HG03097 (cell line): ENCODE data around the gene FXYD6.
"Not testable (repeated sequence)": the region's sequence is repeated elsewhere in the genome, so short reads cannot be mapped to it uniquely, and the experiment has no call there.

Experiments used
- ATAC-seq: cut with Tn5 transposase; IDR thresholded peaks from one replicate; pipeline ENCODE4 v1.9.1; 2021; ENCODE audit not compliant: unreplicated experiment, low FRiP score

The FXYD6 gene

GRCh38 chr11:117871784-117872183 lies 4.7 kb downstream of the FXYD6 start:
- no peak for ATAC-seq

- ATAC-seq: no peak
Measured at GRCh38 chr11:117871160-117871559, 5.3 kb downstream of the FXYD6 start.

DNA sequence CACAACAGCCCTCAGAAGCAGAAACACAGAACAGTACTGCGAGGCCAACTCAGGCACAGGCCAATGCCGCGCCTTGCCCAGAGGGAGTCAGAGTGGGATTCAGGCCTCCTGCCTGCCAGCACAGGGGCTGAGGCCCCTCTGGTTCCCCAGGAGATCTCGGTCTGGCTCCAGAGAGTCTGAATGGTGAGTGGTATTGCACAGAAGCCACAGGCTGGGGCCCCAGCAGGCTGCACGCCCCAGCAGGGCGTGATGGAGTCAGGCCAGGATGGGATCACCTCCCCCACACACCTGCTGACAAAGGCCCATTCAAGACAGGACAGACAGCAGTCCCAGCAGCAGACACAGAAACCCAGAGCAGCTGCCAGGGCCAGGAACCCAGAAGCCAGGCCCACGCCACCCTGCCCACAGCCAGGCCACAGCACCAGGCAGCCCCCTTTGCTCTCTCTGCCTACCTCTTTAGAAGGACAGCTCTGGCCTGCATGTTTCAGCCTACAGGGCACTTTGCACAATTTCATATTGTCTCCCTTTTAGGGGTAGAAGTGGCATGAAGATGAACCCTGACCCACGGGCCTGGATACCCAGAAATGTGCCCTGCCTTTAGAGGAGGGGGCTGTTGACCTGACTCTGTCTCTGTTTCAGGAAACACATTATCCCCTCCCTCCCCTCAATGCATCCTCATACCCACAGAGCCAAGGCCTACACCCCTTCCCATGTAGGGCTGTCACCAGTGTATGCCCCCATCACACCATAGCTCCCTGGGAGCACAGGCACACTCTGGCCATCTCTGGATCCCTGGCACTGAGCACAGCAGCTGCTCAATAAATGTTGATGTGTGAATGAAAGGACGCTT lies 6.1 kb downstream of the FXYD6 start:
- no peak for ATAC-seq

DNA sequence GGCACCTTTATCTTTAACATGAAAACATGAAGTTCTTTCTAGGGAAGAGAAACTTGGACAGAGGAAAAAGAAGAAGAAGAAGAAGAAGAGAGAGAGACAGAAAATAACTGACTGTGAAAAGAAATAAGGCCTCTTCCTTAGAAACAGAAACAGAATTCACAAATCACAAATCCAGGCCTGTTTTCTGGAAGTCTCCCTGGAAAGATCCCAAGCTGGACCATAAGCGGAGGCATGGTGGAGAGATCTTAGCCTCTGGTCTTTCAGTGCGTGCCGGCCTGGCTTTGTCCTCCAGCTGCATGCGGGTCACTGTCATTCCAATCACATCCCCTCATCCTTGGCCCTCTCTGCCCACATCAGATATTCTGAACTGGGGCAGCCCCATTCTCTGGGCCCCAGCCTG lies 6.9 kb downstream of the FXYD6 start:
- no peak for ATAC-seq

DNA sequence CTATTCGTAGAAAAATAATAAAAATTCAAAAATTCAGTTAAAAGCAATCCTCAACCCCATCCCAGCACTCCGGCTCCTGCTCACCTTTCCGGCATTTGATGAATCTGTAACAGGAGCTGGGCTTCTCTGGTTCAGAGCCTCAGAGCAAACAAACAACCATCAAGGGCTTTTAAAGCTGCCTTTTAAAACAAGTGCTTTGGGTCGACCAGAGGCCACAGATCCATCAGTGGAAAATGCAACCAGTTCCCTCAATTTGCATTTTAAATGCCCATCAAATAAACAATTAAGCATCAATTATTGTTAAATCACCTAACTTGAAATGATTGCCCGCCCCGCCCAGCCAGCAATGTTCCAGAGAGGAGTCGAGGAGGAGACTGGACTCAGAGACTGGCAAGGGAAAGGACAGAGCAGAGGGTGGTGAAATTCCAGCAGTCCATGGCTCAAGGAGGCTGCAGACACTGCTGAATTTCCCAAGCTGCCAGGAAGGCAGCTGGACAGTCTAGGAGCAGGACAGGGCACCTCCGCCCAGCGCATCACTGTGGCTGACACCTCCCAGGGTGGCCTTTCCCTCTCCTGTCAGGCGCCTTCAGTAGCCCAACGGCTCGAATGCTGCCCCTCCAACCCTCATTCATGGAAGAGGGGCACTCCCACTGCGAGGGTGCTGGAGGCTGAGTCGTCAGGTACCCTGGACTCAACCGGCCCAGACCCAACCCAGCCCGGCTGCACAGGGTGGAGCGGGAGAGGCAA lies 7.5 kb downstream of the FXYD6 start:
- no peak for ATAC-seq

DNA sequence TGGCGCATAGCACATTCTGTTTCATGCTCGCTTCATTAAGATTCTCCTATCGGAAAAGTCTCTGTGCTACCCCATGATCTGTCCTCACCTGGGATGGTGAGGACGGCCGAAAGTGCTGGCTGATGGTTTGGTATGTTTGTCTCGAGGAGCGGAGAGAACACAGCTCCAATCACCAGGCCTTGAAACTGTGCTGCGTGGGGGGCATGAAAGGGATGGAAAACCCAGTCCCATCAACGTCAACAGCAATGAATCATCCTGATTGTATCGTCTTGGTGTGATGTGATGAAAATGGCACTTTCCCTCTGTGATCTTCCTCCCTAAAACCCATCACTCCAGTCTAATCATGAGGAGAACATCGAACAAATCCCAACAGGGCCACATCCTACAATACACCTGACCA lies 8.4 kb downstream of the FXYD6 start:
- ATAC-seq: no peak

DNA sequence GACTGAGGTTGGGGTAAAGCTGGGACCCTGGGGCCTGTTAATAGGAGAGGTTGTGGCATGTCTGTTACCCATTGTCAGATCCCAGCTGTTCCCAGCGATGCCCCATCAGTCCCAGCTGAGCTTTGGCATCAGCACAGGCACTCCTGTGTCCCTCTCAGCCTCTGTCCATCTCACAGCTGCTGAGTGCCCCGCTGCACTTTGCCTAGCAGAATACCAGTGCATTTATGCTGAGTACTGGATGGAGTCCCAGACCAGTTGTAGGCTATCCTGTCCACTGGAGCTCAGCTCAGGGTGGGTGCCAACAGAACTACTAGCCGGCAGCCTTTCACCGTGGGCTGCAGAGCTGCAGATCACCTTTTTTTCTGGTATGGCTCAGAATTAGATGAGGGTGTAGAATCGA lies 9.9 kb downstream of the FXYD6 start:
- no peak for ATAC-seq

DNA sequence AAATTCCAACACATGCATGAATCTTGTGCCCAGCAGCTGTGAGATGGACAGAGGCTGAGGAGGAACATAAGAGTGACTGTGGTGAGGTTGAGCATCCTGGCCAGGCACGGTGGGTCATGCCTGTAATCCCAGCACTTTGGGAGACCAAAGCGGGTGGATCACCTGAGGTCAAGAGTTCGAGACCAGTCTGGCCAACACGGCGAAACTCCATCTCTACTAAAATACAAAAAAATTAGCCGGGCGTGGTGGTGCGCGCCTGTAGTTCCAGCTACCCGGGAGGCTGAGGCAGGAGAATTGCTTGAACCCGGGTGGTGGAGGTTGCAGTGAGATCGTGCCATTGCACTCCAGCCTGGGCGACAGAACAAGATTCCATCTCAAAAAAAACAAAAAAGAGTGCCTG lies 10.9 kb downstream of the FXYD6 start:
- ATAC-seq: not testable (repeated sequence)

DNA sequence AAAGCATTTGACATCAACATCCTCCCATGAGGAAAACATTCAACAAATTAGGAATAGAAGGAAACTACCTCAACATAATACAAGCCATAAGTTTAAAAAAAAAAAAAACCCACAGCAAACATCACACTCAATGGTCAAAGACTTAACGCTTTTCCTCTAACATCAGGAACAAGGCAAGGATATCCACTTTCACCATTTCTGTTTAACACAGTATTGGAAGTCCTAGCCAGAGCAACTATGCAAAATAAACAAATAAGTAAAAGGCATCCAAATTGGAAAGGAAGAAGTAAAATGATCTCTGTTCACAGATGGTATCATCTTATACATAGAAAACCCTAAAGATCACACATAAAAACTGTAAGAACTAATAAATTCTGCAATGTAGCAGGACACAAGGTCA lies 13.1 kb downstream of the FXYD6 start:
- ATAC-seq: no peak

DNA sequence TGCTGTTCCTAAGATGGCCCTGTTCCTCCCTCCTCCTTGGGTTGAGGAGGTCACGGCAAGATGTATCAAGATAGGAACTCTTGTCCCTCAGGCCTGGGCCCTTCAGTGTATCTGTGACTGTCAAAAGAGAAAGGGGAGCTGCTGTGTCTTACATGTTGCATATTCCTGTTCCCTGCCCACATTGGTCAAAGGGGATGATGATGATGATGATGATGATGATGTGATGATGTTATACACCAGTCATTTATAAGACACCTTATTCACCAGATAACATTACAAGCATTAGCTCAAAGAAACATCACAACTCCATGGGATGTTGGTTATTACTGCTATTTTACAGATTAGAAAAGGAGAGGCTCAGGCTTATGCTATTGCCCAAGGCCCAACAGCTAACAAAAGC lies 13.7 kb downstream of the FXYD6 start:
- no peak for ATAC-seq

GRCh38 chr11:117862019-117862725 lies 14.3 kb downstream of the FXYD6 start:
- no peak for ATAC-seq

- ATAC-seq: no peak
Measured at GRCh38 chr11:117861151-117862018, 15.1 kb downstream of the FXYD6 start.

DNA sequence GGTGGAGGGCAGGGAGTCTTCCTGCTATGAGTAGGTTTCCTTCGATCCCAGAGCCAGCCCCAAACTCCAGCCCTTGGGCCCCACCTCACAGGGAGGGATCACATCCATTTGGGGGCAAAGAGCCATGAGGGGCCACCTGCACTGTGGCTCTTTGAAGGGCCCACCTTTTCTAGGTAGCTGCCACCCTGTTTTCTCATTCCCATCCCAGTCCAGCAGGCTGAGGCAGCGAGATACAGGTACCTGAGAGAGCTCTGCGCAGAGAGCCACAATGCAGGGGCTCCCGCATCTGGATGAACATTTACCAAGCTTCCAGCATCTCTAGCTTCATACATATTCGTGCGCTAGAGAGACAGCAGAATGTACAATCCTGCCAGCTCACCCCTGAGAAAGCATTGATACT lies 16.3 kb downstream of the FXYD6 start:
- no peak for ATAC-seq

- no peak for ATAC-seq
Measured at GRCh38 chr11:117859488-117860112, 16.9 kb downstream of the FXYD6 start.

GRCh38 chr11:117859061-117859460 lies 17.4 kb downstream of the FXYD6 start:
- ATAC-seq: no peak

DNA sequence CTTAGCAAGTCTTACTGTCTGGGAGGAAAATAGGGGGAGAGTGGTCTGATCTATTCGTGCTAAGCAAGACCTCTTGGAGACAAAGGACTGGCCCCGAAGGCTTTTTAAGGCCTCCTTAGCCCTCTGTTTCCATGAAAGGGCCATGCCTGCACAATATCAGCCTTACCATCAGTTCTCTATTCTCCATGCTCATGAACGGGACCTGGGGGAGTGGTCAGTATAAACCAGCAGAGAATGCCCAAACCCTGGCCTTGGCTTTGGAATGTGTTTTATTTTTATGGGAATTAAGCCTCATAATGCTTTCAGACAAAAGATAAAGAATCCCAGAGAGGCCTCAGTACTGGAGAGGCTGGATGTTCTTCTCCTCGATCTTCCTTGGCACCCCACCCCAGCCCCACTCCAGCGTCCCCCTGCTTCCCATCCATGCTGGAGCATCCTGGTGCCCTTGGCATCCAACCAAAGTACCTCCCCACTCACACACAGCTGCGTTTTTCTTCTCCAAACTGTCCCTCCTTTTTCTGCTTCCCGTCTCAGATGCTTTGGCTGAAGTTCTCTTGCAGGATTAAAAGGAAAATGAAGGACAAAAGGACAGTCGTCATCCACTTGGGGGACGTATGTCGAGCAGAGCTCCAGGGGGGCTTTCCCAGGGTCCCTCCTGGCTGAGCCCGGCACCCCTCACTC lies 18.6 kb downstream of the FXYD6 start:
- no peak for ATAC-seq

DNA sequence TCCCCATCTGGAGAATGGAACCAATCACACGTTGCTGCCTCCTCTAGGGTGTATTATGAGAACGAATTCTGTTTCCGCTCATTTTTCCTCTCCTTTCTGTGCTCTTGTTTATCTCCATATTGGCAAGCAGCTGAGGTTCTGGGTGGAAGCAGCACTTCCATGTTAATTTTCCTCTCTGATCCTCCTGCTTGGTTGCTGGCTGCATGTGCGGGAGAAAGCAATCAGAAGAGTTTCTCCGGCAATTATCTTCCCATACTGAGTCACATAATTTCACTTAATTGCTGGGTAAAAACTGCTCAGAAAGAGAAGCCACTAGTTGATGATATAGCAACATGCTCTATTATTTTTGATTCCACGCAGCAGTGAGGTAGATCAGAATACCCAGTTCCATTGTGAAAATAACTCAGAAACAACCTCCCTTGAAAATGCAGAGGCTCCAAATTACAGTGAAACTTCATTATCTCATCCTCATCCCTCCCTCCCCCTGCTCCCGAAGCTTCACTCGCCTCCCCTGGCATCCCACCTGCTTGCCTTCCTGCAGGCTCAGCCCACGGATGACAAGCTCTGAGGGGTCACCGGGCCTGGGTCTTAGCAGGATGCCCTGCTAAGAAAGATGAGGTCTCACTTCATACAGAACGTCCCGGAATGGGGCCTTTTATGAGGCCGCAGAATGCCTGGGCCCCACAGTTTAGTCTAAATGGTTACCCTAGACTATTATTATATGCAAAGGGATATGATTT lies 20.4 kb downstream of the FXYD6 start:
- no peak for ATAC-seq

DNA sequence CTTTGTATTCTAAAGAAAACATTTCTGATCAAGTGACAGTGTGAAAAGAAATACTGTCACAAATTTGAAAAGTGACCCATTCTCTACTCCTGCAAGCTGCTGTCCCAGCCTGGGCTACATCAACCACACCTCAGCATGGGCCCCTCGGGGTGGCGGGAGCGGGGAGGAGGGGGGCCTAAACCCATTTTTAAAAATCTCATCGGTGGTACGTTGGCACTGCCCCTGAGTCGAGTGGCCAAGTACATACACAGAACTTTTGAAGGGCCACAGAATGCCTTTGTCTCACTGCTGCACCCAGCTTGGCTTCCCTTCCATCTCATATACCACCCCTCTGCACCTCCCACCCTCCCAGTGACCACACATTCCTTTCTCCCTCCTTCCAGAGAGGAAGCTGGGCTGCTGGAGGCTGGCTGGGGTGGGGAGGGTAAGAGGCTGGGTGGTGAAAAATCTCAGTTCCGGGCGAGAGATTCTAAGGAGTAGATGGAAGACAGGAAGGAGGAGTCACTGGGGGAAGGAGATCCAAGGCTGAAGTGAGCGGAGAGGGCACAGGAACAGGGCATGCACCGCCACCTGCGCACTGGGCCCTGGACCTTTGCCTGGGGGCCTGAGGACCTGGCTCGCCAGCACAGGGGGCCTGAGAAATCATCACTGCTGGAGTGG lies 21.1 kb downstream of the FXYD6 start:
- ATAC-seq: no peak
